Measurements from ENCODE around the gene TEX264. TPM values are rescaled to one million over a fixed set of nuclear protein-coding genes. Genes with fewer than 3 reads are reported as not detected.
A peak's percentile ranks its signal among the peaks of the same experiment; 100 is the strongest.

Gene TEX264
- total and polyA plus RNA-seq, 2 experiments from 2014 or later = 10.0 to 13.3 TPM

GRCh38 chr3:51735039-51735438, 64.0 kb downstream of the TEX264 start:
- H3K9me2 ChIP-seq (ENCODE audit: insufficient read depth) = no peaks in the 10 kb centered on the region; the same call in 1 of the 2 replicates
- DNase-seq (ENCODE audit: low spot score) (no peak), ATAC-seq (no peak)
- peak overlapping the region; percentile 85 for H2AFZ ChIP-seq
- H3K27me3 ChIP-seq (ENCODE audit: insufficient read depth) = no peaks in the 10 kb centered on the region
- H3K27me3 Mint-ChIP-seq (ENCODE audit: insufficient read depth, low read depth, poor library complexity) = peaks cover 12% of the 10 kb centered on the region
- H3K27ac ChIP-seq (ENCODE audit: low read depth) = no peak overlapping the region
- H3K27ac Mint-ChIP-seq = no peak overlapping the region
- H4K20me1 ChIP-seq (replicated peaks; ENCODE audit: insufficient read depth) = no peaks in the 10 kb centered on the region
- H3K36me3 Mint-ChIP-seq (ENCODE audit: low read depth) = no peaks in the 10 kb centered on the region
- no peaks in the 10 kb centered on the region for H3K79me2 ChIP-seq (replicated peaks; ENCODE audit: insufficient read depth)
- H3K9me3 Mint-ChIP-seq = peaks cover 6% of the 10 kb centered on the region; the same call in 2 of the 3 replicates
- H3F3A ChIP-seq (replicated peaks; ENCODE audit: low read depth) = no peaks in the 10 kb centered on the region
- TF ChIP-seq ZNF331 (CRISPR knock-in tag; IDR thresholded peaks at IDR 0.05; ENCODE audit: low read depth) (no peak), EZH2phosphoT487 (IDR thresholded peaks at IDR 0.05; ENCODE audit: unreplicated experiment) (no peak), CTCF (conservative IDR thresholded peaks at IDR 0.05; ENCODE audit: low read depth in 2 of 2) (no peak), ETS1 (IDR thresholded peaks at IDR 0.05) (no peak), CREB1 (CRISPR knock-in tag; IDR thresholded peaks at IDR 0.05; ENCODE audit: low read depth) (no peak), STAT1 (IDR thresholded peaks at IDR 0.05; ENCODE audit: unreplicated experiment) (no peak), JUNB (IDR thresholded peaks at IDR 0.05; ENCODE audit: unreplicated experiment) (no peak), REST (IDR thresholded peaks at IDR 0.05; ENCODE audit: unreplicated experiment) (no peak), POLR2AphosphoS5 (IDR thresholded peaks at IDR 0.05; ENCODE audit: low read depth) (no peak)
- no peak overlapping the region for H3K4me2 ChIP-seq
- H3K4me1 Mint-ChIP-seq = peaks cover 28% of the 10 kb centered on the region
- no peaks in the 10 kb centered on the region for H3K36me3 ChIP-seq (ENCODE audit: insufficient read depth)
- no peak overlapping the region for H3K4me3 ChIP-seq
- H3K4me1 ChIP-seq (ENCODE audit: insufficient read depth) = peaks cover 22% of the 10 kb centered on the region; the same call in 1 of the 2 replicates
- H3K4me3 Mint-ChIP-seq = no peak overlapping the region

GRCh38 chr3:51735950-51736349, 64.9 kb downstream of the TEX264 start:
- no peak overlapping the region for H3K27ac ChIP-seq (ENCODE audit: low read depth)
- TF ChIP-seq ETS1 (IDR thresholded peaks at IDR 0.05) = no peak
- TF ChIP-seq ZNF114 (CRISPR knock-in tag; IDR thresholded peaks at IDR 0.05) = no peak
- TF ChIP-seq NANOG (IDR thresholded peaks at IDR 0.05; ENCODE audit: borderline replicate concordance) = no peak
- TF ChIP-seq CTCF (conservative IDR thresholded peaks at IDR 0.05; ENCODE audit: low read depth in 2 of 2) = no peak
- TF ChIP-seq EZH2 (IDR thresholded peaks at IDR 0.05; ENCODE audit: low read depth, unreplicated experiment) = no peak
- no peak for TF ChIP-seq STAT1 (IDR thresholded peaks at IDR 0.05; ENCODE audit: unreplicated experiment)
- TF ChIP-seq ZNF331 (CRISPR knock-in tag; IDR thresholded peaks at IDR 0.05; ENCODE audit: low read depth) = no peak

More at GRCh38 chr3:51735950-51736349, 64.9 kb downstream of the TEX264 start:
- H3K4me1 ChIP-seq (ENCODE audit: insufficient read depth) = peaks cover 22% of the 10 kb centered on the region; the same call in 1 of the 2 replicates
- DNase-seq (ENCODE audit: low spot score) (no peak), ATAC-seq (no peak)
- no peak overlapping the region for H3K4me2 ChIP-seq
- H3K27ac Mint-ChIP-seq = no peak overlapping the region
- H3K9me3 Mint-ChIP-seq = peaks cover 6% of the 10 kb centered on the region; the same call in 2 of the 3 replicates
- no peaks in the 10 kb centered on the region for H4K20me1 ChIP-seq (replicated peaks; ENCODE audit: insufficient read depth)
- H3K27me3 ChIP-seq (ENCODE audit: insufficient read depth) = no peaks in the 10 kb centered on the region
- no peaks in the 10 kb centered on the region for H3F3A ChIP-seq (replicated peaks; ENCODE audit: low read depth)
- peaks cover 10% of the 10 kb centered on the region for H3K27me3 Mint-ChIP-seq (ENCODE audit: insufficient read depth, low read depth, poor library complexity)
- no peak overlapping the region for H3K4me3 Mint-ChIP-seq
- H3K4me1 Mint-ChIP-seq = peaks cover 28% of the 10 kb centered on the region
- no peaks in the 10 kb centered on the region for H3K36me3 ChIP-seq (ENCODE audit: insufficient read depth)
- H3K36me3 Mint-ChIP-seq (ENCODE audit: low read depth) = no peaks in the 10 kb centered on the region
- H3K79me2 ChIP-seq (replicated peaks; ENCODE audit: insufficient read depth) = no peaks in the 10 kb centered on the region
- peaks cover 6% of the 10 kb centered on the region; the same call in 1 of the 2 replicates for H3K9me2 ChIP-seq (ENCODE audit: insufficient read depth)
- H2AFZ ChIP-seq = no peak overlapping the region
- no peak overlapping the region for H3K4me3 ChIP-seq

All from GM23338 (cell line).